Activated gamma-delta T cell (primary cell): ENCODE results near the gene IFT80.

Experiments used
- DNase-seq: peaks from one replicate; lab custom pipeline; 2025; lab: John Stamatoyannopoulos, UW

IFT80 gene

DNA sequence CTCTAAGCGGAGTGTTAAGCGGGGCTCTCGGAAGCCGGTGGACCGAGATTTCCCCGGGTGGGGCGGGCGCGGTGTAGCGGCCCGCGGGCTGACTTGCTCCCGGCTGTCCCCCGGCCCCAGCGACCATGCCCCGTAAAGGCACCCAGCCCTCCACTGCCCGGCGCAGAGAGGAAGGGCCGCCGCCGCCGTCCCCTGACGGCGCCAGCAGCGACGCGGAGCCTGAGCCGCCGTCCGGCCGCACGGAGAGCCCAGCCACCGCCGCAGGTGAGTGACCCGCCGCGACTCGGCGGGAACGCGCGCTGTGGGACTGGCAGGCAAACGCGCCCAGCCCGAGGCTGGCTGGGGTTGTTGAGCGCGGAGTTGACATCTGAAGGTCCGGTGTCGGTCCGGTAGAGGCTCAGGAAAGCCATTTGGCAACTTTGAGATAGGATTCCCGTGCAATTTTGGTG is 1.7 kb upstream of the IFT80 start:
- DNase-seq: peak; percentile 11

DNA sequence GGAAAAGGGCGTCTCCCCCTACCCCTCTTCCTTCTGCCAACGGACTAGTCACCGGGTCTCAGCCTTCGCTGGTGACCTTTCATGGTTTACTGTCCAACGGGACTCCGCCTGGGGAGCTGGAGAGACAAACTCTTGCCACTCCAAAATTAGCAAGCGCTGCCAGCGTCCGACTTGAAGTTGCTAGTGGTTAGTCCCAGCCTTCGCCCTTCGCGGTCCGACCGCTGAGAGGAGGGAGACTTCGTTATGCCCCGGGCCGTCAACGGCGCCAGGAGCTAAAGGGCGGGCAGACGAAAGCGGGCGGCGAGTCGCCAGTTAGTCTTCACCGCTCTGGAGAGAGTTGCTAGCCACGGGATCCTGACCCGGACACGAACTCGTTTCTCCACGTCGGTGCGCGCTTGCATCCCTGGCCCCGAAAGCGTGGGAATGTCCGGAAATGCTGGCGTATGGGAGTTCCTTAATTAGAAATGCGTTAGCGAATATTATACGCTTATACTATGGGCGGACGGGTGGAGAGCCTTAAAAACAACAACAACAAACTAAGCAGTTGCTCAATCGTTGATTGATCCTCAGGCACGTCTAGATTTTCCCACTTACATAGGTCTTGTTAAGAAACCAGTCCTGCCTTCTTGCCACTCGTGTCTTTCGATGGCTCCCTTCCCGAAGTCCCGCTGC is 1.1 kb upstream of the IFT80 start:
- DNase-seq: peak; percentile 17

DNA sequence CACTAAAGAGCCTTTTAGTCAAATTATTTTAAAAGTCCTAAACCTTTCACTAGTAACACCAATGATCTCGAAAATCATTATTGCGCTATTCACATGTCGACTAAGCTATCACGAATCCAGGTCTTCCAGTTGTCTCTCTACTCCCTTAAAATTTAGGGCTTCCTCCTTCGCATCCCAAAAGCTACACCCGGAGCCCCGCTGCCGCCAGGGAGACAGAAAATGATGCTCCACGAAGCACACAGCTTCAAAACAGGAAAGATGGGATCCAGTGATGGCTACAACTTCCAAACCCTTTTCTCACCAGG is 253 bp downstream of the IFT80 start:
- DNase-seq: no peak

DNA sequence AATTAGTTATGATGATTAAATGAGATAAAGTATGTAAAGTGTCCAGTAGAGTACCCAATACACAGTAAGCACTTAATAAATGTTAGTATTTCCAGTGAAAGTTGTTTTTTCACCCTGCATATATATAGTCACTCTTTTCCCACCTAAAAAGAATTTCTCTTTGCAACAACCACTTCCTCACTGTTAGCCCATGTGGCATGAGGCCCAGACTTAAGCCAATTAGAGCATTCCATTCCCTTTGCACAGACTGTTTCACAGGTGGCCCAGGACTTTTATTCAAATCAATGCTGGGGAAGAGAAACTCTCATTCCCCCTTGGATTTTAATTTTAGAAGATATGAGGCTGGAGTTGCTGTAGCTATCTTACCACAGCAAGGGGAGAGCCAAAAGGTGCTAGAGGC is 3.7 kb downstream of the IFT80 start:
- DNase-seq: no peak

DNA sequence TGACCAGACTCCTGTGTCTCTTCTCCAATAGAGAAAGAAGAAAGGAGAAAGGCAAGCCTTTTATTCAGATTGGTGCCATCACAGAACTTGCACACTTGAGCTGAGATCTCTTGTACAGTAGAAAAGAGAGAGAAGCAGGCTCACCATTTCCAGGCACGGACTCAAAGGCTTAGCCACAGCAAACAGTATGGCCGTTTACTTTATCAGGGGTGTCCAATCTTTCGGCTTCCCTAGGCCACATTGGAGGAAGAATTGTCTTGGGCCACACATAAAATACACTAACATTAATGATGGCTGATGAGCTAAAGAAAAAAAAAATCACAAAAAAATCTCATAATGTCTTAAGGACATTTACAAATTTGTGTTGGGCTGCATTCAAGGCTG is 5.0 kb downstream of the IFT80 start:
- DNase-seq: no peak

DNA sequence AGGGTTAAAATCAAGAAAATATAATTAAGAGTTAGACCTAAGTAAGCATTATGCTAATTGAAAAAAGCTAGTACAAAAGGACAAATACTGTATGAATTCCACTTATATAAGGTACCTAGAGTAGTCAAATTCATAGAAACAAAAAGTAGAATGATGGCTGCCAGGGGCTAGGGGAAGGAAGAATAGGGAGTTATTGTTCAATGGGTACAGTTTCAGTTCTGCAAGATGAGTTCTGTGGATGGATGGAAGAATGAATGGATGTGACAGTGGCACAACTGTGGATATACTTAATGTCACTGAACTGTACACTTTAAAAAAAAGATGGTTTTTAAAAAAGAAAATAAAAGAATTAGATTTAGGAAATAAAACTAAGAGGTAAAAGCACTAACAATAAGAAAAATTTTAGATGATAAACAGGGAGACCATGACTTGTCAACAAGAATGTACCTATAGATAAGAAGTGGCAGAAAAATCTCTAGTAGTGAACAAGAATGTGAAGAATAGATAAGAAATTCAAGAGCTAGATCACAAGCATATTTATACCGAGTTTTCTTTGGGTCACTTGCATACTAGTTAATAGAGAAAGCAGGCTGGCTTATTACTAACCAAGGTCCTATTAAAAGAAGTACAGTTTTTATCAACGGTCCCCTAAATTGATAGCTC is 5.5 kb downstream of the IFT80 start:
- no peak for DNase-seq

DNA sequence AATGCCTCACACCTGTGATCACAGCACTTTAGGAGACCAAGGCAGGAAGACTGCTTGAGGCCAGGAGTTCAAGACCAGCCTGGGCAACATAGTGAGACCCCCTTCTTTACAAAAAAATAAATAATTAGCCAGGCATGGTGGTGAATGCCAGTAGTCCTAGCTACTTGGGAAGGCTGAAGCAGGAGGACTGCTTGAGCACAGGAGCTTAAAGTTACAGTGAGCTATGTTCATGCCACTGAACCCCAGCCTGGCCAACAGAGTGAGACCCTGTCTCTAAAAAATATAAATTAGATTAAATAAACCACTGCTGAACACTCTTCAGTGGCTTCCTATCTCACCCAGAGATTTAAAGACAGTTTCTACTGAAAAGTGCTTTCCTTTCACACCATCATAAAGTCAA is 6.2 kb downstream of the IFT80 start:
- DNase-seq: no peak

DNA sequence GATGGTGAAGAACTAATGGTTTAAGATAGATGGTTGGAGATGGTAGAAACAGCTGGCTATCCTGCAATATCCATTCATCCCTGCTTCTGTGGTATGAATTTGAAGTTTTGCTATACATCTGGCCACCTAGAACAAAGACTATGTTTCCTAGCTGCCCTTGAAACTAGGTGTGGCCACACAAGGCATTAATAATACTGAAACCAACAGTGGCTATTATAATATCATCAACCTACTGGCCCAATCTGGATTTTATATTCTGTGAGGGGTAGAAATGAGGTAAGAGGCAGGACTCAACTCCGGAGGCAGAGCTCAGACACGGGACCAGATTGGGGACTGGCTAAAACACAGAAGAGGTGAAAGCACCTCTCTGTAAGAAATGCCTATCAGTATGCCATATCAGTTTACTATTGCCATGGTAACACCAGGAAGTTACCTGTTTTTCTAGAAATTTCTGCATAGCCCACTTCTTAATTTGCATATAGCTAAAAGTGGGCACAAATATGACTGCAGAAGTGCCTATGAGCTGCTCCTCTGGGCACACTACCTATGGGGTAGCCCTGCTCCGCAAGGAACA is 8.4 kb downstream of the IFT80 start:
- DNase-seq: no peak

DNA sequence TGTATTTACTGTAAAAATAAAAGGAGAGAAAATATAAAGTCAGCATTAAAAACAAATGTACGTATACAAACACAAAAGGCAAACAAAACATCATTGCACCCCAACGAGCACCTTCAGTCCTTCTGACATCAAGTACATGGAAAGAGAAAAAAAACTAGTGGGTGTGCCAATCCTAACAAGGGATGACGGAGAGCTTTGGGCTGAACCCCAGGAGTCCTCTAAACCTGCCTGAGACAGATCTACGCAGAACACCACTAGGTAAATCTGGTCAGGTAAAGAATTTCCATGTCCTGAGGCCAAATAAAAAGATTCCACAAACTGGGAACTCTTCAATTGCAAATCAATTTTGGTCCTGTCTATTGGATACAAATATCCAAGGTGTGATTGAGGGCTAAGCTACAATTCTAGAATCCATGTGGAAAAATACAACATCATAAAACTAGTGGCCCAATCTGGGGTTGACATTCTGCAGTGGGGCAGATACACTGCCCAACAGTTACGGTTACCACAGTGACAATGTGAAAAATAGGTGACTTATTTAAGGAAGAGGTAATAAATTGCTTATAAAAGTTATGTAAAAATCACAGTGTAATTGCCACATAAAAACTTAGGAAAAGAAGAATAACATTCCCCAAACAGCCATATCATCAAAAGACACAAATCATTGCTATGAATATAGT is 14.2 kb downstream of the IFT80 start:
- no peak for DNase-seq

DNA sequence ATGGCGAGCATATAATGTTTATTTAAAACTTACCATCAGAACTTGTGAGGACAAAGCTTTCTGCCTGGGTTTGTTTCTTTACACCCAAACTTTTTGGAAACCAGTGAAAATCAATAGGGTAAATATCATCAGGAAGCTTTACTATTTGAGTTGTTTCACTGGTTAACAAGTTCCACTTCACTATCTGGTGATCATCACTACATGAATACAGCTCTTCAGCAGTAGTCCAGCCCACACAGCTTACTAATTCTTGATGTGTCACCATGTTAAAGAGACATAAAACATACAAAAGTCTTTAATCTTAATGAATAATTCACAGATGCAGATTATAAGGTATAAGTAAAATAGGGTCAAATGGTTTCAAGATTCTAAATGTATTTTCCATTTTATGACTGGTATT is 17.6 kb downstream of the IFT80 start:
- DNase-seq: no peak

DNA sequence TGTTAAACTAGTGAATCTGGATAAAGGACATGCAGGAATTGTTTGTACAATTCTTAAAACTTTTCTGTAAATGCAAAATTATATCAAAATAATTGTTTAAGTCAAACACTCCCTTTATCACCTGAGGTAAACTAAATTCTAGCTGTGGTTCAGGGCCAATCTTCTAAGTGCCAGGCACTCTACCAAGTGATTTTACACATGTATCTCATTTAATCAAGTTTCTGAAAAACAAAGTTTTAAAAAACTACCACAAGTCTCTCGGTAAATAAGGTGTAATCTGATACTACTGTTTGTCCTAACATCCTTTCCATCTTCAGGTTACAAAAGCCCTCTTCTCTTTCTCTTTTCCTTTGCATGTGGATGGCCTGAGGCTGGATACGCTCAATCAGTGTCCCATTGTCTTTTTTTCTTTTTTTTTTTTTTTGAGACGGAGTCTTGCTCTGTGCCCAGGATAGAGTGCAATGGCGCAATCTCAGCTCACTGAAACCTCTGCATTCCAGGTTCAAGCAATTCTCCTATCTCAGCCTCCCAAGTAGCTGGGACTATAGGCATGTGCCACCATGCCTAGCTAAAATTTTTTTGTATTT is 19.3 kb downstream of the IFT80 start:
- no peak for DNase-seq

DNA sequence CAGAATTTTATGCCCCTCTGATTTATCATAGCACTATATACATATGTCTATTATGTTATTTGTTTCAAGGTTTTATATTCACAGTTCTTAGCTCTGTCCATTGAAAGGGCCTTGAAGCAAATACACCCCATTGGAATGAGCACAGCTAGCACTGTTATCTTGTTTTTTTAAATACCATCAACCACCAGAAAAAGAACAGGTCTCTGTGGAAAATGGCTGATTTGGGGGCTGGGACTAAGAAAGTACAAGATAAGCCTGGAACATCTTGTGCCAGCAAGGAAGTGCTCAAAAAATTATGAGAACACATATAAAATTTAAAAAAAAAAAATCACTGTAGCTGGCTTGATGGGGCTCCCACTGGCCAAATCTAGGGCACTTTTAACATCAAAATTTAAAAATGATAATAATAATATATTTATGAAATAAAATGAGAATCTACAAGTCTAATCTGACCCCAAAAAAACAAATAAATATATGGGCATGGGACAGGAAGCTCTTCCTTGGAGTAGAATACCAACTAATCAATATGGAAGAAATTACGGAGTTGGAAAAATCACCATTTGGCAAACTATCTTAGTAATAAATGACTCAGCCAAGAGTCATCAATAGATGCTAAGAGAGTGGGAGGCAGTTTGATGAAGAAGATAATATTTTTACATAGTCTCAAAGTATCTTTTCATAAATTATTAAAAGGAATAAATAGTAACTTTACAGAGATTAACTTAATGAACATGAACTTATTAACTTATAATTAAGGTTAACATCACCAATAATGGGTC is 20.5 kb downstream of the IFT80 start:
- no peak for DNase-seq

DNA sequence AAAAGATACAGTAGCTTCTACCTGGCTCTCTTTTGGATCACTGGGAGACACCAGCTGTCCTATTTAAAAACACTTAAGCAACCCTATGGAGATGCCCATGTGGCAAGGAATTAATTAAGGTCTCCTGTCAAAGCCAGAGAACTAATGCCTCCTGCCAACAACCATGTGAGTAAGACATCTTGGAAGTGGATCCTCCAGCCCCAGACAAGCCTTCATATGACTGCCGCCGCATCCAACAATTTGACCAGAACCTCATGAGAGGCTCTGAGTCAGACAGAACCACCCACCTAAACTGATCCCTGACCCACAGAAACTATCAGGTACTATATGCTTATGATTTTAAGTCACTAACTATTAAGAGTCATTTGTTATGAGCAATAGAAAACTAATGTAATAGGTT is 22.3 kb downstream of the IFT80 start:
- DNase-seq: no peak

DNA sequence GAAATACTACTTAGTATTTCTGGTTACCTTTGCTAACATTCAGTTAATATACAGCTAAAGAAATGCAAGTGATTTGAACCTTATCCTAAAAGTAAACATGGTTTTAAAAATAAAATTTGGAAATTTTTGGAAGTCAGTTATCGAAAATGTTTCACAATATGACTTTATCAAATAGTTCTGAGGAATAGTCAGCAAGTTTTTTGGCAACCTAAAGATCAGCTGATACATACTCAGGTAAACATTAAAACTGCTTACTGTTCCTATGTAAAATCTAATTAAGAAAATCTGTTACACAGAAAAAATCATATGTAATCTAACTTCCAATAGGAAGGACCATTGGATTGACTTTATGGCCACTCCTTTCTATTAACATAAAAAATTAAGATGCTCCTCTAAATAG is 24.1 kb downstream of the IFT80 start:
- DNase-seq: no peak

DNA sequence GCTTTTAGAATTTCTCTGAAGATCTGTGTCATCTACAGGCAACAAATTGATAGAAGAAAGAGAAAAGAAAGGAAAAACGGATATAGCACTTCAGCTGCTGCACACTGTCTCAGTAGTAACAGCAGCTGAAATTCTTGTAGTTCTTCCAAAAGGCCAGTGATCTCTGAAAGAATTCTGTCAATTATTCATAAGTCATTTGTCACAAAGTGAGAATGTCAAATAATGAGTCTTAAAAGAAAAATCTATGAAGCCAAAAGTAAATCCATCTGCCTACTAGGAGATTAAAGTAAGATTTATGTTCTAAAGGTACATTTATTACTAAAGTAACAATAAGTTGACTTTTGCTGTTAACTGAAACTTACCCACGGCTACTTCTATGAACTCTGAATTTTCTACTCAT is 24.6 kb downstream of the IFT80 start:
- DNase-seq: no peak

DNA sequence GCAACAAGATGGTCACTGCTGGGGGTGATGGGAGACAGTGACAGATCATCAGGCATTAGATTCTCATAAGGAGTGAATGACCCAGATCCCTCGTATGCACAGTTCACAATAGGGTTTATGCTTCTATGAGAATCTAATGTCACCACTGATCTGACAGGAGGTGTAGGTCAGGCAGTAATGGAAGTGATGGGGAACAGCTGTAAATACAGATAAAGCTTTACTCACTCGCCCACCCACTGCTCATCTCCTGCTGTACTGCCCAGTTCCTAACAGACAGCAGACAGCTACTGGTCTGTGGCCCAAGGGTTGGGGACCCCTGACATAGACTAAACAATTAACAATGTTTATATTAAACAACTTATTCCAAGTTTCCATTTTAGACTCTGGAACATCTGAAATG is 25.4 kb downstream of the IFT80 start:
- DNase-seq: no peak

DNA sequence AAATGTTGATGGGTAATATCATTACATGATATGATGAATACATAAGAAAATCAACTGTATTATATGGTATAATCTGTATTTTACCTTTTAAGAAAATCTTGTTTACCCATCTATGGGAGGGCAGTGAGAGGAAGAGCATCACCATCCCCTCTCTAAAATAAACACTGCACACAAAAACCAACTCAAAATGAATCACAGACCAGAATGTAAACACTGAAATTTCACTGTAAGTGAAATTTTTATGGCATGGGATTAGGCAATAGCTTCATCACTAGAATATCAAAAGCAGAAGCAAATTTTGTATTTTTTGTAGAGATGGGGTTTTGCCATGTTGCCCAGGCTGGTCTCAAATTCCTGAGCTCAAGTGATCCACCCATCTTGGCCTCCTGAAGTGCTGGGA is 26.2 kb downstream of the IFT80 start:
- DNase-seq: no peak

DNA sequence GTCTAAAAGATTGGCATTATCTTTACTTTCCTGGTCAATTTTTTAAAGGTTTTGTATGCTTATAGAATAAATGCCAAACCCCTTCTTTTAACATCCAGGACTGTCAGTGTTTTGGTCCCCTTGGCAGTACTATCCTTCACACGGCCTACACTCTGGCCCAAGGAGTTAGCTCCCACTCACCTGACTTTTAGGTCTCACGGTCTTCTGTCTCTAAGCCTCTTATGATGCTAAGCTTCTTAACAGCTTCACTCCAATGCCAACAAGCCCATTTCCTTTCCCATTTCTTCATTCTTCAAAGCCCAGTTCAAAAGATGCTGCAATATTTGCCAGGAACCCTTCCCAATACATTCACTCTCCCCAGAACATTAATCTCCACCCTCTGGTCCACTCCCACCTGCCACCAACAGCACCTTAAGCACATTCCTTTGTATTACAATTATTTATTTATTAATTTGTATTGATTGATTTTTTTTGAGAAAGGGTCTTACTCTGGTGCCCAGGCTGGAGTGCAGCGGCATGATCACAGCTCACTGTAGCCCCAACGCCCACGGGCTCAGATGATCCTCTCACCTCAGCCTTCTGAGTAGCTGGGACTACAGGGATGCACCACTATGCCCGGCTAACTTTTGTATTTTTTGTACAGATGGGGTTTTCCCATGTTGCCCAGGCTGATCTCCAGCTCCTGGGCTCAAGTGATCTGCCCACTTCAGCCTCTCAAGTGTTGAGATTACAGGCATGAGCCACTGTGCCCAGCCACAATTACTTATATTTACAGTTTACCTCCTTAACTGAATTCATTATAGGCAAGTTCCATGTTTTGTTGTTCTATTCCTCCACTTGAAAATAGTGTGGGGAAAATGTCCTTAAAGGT is 27.8 kb downstream of the IFT80 start:
- DNase-seq: no peak

DNA sequence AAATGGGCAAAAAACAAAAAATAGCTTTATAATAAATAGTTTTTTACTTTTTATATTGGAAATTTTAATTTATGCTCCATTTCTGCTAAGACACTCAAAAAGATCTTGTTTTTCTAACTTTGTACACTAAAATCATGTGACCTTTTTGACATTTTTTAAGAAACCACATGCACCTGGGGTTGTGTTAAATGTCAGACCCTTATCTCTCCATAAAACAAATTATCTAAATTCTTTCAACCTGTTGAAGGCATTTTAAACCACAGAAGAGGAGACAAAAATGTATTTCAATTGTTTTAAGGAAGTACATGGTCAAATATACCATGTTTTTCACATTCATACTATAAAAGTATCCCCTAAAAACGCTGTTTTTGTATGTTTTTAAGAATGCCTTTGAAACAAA is 29.2 kb downstream of the IFT80 start:
- no peak for DNase-seq

DNA sequence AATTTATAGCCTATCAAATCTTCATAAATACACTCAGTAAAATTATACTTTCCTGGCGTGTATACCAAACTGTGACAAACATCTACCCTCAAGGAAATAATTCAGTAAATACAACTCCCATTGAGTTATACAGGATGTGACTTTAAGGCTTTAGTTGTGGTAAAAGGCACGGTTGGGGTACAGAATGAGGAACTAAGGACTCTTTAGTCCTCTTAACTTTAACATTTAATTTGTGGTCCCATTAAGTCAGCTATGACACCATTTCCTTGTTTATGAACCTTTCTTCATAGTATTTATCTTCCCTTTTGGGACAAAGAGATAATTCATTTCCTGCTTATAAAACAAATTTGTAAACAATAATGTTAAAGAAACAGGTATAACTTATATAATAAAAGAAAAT is 30.2 kb downstream of the IFT80 start:
- DNase-seq: no peak

DNA sequence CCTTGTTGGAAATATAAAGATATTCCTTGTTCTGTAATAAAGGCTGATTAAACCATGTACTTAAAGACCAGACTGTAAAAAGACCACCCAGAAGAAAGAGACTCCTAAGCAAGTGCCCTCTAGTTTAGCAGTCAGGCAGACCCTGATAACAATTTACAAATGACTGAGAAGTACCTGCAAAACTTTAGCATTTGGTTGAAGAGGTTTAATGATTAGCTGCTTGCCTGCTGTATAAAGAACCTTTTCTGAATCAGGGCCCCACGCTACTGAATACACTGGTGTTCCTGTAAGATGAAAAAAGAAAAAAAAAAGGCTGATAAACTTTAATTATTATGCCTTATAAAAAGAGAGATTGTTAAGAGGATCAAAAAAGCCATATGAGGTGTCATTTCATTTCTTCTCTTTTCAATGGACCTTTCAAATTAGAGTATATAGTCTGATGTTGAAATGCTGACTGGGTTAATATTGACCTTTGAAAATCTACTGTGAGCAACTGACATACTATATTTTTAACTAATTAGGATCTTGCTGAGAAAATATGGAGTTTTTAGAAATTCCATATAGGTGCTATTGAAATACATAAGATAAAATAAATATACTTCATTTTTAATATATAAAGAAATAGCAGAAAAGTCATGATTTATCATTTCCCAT is 33.0 kb downstream of the IFT80 start:
- DNase-seq: no peak
